ENCODE results near the gene TSC1.

Gene TSC1

GRCh38 chr9:132939169-132939568, 5.2 kb downstream of the TSC1 start:
- DNase-seq (ENCODE audit: low read depth in 2 of 3, low spot score in 2 of 3), result no peak

DNA sequence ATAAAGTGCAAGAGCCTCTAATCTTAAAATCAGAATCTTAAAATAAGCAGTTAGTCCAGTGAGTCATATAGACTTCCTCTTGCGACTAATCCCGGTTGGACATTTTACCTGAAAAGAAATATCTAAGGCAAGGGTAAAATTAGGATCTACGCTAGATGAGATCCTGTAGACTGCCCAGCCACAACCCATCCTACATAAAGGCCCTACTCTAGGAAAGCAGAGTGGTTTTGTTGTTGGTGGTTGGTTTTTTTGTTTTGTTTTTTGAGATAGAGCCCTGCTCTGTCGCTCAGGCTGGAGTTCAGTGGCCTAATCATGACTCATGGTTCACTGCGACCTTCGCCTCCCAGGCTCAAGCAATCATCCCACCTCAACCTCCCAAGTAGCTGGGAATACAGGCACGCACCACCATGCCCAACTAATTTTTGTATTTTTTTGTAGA, 6.9 kb downstream of the TSC1 start:
- no peak for DNase-seq (ENCODE audit: low read depth in 2 of 3, low spot score in 2 of 3)

DNA sequence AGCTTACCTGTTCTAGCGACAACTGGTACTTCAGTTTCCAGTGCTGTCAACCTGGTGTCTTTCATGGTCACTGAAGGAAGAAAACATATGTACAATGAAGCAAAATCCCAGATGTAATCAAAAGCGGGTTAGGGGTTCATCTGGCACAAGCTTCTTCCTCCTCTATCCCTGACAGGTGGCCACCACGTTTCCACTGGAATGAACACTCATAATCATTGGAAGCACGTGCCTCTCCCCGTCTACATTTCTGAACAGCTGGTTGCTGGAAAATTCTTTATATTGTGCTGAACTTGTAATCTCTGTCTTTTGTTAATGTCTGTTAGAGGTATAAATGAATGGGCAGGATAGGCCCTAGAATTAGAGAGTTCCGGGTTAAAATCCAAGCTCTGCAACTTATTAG, 9.4 kb downstream of the TSC1 start:
- no peak for DNase-seq (ENCODE audit: low read depth in 2 of 3, low spot score in 2 of 3)

GRCh38 chr9:132931178-132931735, 13.2 kb downstream of the TSC1 start:
- DNase-seq (ENCODE audit: low read depth in 2 of 3, low spot score in 2 of 3), result no peak

GRCh38 chr9:132927704-132928103, 16.7 kb downstream of the TSC1 start:
- DNase-seq (ENCODE audit: low read depth in 2 of 3, low spot score in 2 of 3), result no peak

GRCh38 chr9:132923346-132923902, 21.0 kb downstream of the TSC1 start:
- no peak for DNase-seq (ENCODE audit: low read depth in 2 of 3, low spot score in 2 of 3)

DNA sequence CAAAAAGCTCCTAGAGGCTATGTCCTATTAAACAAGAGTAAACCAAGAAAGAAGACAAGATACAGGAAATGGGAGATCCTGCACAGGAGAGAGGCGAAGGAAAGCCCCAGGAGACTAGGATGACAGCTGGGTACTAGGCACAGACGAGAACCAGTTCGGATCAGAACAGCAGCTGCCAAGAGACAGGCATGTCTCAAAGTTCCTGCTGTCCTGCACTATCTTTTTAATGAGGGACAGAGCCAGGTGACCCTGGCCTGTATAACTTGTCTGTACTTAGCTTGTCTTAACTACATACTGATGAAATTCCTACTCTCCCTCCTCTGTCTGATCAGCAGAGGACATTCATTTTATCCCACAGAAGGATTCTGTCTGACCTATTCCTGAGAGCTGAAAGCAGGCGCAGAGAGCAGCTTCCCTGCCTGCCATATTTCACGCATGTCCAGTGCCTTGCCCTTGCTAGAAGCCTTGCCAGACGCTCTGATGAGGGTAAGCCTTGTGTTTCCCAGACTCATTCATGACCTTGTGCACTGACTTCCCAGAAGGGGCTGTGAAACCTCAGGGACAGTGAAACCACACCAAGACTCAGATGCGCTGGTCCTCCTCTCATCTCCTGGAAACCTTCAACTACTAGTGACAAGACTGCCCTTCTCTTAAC, 24.7 kb downstream of the TSC1 start:
- no peak for DNase-seq (ENCODE audit: low read depth in 2 of 3, low spot score in 2 of 3)

- no peak for DNase-seq (ENCODE audit: low read depth in 2 of 3, low spot score in 2 of 3)
These were observed 29.5 kb downstream of the TSC1 start for GRCh38 chr9:132914924-132915323.

DNA sequence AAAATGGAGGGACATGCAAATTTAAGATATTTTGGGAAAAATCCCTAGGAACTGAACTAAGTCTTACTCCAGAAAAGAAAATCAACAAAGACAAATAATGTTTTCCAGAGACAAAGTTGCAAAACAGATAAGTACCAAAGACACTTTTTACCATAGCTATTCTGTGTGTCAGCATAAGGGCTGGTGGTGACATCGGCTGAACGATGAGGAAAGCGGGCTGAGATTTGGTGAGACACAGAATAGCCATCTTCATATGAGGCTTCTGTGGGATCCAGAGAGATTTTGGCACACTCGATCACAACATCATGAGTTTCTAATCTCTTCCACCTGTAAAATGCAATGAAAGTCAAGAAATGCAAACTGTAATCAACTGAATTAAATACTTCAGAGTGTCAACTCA, 32.3 kb downstream of the TSC1 start:
- no peak for DNase-seq (ENCODE audit: low read depth in 2 of 3, low spot score in 2 of 3)

DNA sequence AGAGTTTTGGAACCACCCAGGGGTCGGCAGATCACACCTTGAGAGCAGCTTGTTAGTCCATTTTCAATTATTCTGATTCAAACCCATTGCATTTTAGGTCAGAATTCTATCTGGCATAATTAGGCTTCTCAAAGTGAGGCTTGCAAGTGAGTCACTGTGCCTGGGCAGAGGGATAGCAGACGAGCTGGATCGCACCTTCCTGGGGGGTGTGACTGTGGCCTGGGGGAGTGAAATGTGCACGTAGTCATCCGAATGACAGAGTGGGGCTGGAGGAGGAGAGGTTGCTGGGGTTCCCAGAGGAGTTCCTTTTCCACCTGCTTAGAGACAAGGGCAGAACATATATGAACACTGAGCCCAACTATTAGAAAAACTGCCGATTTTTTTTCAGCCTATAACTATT, 34.0 kb downstream of the TSC1 start:
- no peak for DNase-seq (ENCODE audit: low read depth in 2 of 3, low spot score in 2 of 3)

GRCh38 chr9:132909311-132909710, 35.1 kb downstream of the TSC1 start:
- no peak for DNase-seq (ENCODE audit: low read depth in 2 of 3, low spot score in 2 of 3)

GRCh38 chr9:132908635-132909034, 35.8 kb downstream of the TSC1 start:
- no peak for DNase-seq (ENCODE audit: low read depth in 2 of 3, low spot score in 2 of 3)

- no peak for DNase-seq (ENCODE audit: low read depth in 2 of 3, low spot score in 2 of 3)
These were observed 38.7 kb downstream of the TSC1 start for GRCh38 chr9:132905726-132906125.

DNA sequence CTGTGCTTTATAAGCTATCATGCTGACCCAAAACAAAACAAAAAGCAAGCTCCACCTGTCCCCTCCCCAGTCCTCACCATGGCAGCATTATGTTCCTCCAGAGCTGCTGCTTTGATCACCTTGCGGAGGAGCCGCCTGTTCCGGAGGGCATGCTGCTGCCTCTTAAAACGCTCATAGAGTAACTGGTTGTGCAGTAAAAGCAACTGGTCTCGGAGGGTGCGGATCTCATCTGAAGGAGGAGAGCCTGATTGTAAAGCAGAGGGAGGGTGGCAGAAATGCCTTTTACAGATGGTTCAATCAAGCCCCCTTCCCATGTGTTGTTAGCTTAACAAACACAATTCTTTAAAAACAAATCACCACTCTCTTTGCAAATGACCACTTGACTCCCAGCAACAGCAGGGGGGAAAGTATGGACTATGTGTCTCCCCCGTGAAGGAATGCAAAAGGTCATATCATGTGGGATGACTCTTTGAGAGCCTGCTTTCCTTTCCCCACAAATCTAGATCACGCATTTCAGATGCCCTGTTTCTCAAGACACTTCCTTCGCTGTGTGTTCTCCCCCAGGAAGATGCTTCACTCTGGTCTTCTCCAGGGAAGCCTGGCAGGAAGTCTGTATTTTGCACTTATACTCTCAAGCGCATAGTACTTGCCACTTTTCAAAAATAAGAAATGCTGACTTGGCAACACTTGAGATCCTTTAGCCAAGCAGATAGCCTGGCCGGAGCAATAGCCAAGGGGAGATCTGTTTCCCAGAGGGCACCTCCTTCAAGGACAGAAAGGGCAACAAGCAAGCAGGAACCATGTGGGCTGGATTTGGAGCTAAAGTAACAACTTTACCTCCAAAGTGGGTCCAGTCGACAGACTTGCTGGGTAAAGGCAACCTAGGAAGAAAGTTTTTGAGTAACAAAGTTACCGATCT, 40.6 kb downstream of the TSC1 start:
- DNase-seq (ENCODE audit: low read depth in 2 of 3, low spot score in 2 of 3), result no peak

GRCh38 chr9:132901858-132902831, 42.3 kb downstream of the TSC1 start:
- DNase-seq (ENCODE audit: low read depth in 2 of 3, low spot score in 2 of 3), result peak; percentile 31 to 56 (median 40)

GRCh38 chr9:132898051-132898450, 46.4 kb downstream of the TSC1 start:
- DNase-seq (ENCODE audit: low read depth in 2 of 3, low spot score in 2 of 3), result no peak

DNA sequence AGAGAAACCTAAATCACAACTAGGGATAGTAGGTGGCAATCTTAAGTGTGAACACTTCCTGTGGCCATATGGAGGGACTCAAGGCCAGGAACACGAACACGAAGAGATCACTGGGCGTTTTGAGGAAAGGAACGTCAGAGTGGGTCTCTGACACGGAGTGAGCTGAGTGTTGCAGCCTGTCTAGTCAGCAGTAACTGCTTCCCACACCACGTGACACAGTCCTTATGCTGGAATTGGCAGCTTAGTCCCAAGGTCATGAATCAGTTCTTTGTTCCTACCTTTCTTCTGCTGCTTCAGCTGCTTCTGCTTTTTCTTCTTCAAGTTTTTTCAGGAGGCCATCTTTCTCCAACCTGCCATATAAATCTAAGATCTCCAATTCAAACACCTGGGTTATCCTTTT, 47.5 kb downstream of the TSC1 start:
- no peak for DNase-seq (ENCODE audit: low read depth in 2 of 3, low spot score in 2 of 3)

DNA sequence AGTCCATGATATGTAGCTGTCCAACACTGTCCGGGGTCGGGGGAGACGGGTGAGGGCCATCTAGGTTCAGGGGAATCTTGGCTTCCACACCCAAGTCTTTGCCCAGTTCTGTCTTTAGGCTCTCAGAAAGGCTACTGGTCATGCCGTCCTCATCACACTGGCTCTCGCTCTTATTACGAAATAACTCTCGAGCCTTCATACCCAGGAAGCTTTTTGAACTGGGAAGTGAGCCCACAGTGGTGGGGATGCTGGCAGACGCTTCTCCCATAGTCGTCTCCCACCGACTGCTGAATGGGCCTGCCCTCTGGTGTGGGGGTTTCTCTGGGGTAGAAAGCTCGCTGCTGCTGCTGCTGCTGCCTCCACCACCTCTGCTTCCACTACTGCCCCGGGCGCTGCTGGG, 48.2 kb downstream of the TSC1 start:
- DNase-seq (ENCODE audit: low read depth in 2 of 3, low spot score in 2 of 3), result no peak

DNA sequence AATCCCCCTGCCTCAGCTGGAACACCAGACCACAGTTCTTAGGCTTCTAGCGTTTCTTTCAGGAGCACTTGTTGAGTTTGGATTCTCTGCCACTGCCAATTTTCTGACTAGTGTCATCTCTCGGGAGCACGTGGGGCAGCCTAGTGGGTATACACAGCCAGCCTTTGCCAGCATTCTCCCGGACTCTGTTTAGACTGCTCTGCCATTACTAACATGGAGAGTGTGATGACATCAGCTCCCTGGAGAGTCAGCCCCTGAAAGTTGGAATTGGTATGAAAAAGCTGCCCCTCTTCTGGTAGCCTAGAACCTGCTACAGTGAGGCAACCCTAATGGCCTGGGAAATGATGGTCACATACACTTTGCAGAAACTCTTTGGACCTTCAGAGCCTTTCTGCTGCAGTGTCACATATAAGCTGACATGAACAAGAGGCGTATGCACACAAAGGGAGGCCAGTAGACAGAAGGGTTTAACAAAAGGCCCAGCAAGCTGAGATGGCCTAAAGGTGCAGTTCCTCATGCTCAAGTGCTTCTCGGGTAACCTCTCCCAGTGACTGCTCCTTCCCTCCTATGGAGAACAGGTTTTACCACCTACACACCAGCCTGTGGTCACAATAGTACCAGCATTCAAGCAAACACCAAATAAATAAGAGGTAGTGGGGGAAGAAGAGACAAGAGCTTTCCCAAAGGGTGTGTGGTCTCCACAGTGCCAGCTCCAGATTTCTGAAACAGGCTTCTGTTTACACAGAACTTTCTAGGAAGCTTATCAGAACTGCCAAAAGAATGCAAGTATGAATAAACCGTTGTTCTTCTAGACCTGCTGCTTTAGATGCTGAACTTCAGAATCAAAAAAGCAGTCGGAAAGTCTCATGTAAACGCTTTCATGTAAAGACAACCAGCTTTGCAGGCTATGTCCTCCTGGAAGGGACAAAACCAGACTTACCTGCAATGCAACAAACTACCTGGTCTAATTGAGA, 49.3 kb downstream of the TSC1 start:
- no peak for DNase-seq (ENCODE audit: low read depth in 2 of 3, low spot score in 2 of 3)

GRCh38 chr9:132894346-132894745, 50.1 kb downstream of the TSC1 start:
- no peak for DNase-seq (ENCODE audit: low read depth in 2 of 3, low spot score in 2 of 3)

Measured in activated CD8-positive, alpha-beta memory T cell treated with anti-CD3 and anti-CD28 coated beads for 48 hours (primary cell).